ENCODE data around the gene INTS11.

The INTS11 gene

DNA sequence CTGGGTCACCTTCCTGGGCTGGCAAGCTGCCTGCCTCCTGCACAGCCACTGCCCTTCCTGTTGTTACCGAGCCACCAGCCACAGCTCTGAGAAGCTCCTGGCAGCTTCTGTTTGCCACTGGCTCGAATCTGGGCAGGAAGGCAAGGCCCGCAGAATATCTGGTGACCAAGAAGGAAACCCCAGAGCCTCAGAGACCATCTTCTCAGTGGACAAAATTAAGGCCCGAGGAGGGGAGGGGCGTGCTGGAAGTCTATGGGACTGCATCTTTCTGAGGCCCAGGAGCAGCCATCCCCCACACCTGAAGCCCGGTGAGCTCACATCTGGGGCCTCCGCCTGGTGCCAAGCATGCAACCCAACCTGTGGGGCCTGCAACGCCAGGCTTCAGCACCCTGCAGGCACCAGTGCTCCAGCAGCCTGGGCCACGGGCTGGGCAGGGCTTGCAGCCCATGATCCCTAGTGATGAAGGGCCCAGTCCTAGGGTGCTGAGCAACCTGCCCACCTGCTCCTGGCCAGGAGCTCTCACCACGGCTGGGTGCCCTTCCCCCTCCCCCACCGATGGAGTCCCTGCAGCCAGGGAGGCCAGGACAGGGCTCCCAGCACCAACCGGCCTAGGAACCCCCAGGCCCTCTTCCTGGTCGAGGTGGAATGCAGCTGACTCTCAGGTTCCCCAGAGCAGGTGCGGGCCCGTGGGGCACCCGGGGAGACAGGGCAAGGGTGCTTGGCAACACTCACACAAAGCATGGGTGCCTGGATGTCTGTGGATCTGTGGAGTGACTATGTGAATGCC, 1.0 kb upstream of the INTS11 start:
- peak overlapping the region; percentile 84 for H3K4me3 ChIP-seq (ENCODE audit: low read depth, low read length)
- TF ChIP-seq, protein P1, sequence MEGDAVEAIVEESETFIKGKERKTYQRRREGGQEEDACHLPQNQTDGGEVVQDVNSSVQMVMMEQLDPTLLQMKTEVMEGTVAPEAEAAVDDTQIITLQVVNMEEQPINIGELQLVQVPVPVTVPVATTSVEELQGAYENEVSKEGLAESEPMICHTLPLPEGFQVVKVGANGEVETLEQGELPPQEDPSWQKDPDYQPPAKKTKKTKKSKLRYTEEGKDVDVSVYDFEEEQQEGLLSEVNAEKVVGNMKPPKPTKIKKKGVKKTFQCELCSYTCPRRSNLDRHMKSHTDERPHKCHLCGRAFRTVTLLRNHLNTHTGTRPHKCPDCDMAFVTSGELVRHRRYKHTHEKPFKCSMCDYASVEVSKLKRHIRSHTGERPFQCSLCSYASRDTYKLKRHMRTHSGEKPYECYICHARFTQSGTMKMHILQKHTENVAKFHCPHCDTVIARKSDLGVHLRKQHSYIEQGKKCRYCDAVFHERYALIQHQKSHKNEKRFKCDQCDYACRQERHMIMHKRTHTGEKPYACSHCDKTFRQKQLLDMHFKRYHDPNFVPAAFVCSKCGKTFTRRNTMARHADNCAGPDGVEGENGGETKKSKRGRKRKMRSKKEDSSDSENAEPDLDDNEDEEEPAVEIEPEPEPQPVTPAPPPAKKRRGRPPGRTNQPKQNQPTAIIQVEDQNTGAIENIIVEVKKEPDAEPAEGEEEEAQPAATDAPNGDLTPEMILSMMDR (IDR thresholded peaks at IDR 0.05; ENCODE audit: borderline replicate concordance, insufficient read depth, low read depth, low read length), result no peak

DNA sequence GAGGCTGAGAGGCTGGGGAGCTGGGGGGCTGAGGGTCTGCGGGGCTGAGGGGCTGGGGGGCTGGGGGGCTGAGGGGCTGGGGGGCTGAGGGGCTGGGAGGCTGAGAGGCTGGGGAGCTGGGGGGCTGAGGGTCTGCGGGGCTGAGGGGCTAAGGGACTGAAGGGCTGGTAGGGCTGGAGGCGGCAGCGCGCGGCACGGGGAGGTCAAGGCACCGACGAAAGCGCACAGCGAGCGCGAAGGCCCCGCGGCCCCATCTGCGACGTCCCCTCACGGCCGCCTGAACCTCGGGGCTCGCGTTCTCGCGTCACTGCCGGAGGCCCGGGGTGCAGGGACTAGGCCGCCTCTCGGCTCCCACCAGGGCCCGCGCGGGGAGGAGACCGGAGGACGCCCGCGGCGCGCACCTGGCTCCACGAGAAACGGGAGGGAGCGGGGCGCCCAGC, 356 bp downstream of the INTS11 start:
- TF ChIP-seq, protein P1 (IDR thresholded peaks at IDR 0.05; ENCODE audit: borderline replicate concordance, insufficient read depth, low read depth, low read length), result no peak

DNA sequence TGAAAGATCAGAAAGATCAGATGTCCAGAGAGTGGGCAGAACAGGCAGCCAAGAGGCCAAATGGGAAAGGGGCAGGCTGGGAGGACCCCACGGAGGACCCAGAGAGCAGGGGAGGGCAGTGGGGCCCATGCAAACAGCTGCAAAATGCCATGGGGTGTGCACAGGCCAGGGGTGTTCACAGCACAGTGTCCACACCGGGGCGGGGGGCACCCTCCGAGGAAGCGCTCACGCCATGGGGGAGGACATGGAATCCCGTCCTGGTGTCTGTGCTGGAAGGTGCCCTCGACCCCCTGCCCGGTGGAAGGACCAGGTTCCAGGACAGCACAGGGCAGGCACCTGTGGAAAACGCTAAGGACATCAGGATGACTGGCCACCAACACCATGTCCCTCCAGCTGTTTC, 1.5 kb downstream of the INTS11 start:
- H3K4me3 ChIP-seq (ENCODE audit: low read depth, low read length), result no peak overlapping the region
- TF ChIP-seq, protein P1 (IDR thresholded peaks at IDR 0.05; ENCODE audit: borderline replicate concordance, insufficient read depth, low read depth, low read length), result no peak

More for the DNA sequence above, 356 bp downstream of the INTS11 start:
- H3K4me3 ChIP-seq (ENCODE audit: low read depth, low read length), result peak overlapping the region; percentile 84

DNA sequence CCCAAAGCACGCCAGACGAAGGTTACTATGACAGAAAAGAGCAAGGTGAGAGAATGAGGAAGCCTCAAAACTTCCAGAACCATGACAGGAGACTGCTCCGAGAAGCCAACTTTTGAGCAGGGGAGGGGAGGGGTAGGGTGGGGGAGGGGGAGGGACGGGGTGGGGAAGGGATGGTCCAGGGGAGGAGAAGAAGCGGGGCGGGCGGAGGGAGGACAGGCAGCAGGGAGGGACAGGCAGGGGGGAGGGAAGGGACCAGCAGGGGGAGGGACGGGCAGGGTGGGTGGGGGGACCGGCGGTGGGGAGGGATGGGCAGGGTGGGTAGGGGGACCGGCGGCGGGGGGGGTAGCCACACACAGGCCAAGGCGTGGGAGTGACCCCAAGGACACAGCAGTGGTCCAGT, 2.0 kb downstream of the INTS11 start:
- TF ChIP-seq, protein P1 (IDR thresholded peaks at IDR 0.05; ENCODE audit: borderline replicate concordance, insufficient read depth, low read depth, low read length), result no peak

DNA sequence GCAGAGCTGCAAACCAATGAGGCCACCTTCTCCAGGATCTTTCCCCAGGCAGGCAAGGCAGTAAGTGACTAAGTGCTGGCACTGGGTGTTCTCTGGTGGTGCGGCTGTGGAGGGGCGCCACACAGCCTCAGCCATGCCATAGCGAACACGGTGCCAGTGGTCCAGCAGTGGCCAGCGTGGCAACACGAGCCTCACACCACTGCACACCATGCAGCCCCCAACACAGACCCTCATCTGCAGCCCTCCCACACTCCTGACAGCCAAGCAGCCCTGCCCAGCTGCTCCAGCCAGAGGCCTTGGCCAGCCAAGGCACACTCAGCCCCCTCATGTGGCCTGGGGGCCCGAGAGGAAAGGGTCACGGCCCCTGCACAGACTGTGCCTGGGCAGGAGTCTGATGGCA, 3.0 kb downstream of the INTS11 start:
- H3K4me3 ChIP-seq (ENCODE audit: low read depth, low read length), result no peak overlapping the region
- TF ChIP-seq, protein P1 (IDR thresholded peaks at IDR 0.05; ENCODE audit: borderline replicate concordance, insufficient read depth, low read depth, low read length), result no peak

More for the DNA sequence above, 2.0 kb downstream of the INTS11 start:
- H3K4me3 ChIP-seq (ENCODE audit: low read depth, low read length), result no peak overlapping the region

DNA sequence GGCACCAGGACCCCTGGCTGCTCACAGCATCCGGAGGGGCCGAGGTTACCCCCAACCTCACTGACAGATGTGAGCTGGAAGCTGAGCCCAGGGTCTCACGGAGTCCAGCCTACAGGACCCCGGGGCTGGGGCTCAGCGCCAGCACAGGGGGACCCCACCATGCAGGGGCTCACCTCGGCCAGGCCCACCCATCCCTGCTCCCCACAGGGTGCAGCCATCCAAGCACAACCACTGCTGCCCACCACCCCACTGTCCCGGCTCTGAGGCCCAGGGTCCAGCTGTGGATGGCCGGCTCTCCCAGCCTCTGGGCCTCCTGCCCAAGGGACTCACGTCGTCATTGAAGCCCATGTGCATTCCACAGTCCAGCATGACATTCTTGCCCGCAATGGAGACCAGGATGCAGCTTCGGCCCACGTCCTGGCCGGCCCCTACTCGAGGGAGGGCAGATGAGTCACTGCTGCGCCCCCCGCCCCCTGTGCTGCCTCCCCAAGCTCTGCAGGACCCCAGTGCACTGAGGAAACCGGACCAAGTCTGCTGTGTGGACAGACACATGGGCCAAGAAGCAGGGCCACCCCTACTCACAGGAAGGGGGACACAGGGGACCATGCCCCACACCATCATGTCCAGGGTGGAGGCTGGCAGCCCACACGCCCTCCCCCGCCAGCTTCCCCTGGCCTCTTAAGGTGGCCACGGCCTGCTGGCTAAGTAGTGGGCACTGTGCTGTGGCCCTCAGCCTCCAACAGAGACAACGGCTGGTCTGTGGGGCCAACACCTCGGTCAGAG, 3.6 kb downstream of the INTS11 start:
- TF ChIP-seq, protein P1 (IDR thresholded peaks at IDR 0.05; ENCODE audit: borderline replicate concordance, insufficient read depth, low read depth, low read length), result no peak

More for the DNA sequence above, 3.6 kb downstream of the INTS11 start:
- no peak overlapping the region for H3K4me3 ChIP-seq (ENCODE audit: low read depth, low read length)

Measured in GM12875 (cell line).